Body of pancreas (tissue), 4 donors: ENCODE data around the gene TTC28. TPM values are rescaled to one million over a fixed set of nuclear protein-coding genes. Genes with fewer than 3 reads are reported as not detected.

ENCODE experiments used
- ATAC-seq: fragments of 150-250 bp; one replicate; pipeline ENCODE4 v1.9.1; 2016
- DNase-seq, 4 donors: peaks; one replicate each; pipeline ENCODE4 v3.0.0-alpha.2; 2019
- H3K27ac ChIP-seq, 4 donors: fragments of 200-600 bp; sonication (generic); 1 replicate in 3 of 4; 2 replicates in 1 of 4; pipeline versions ENCODE4 v1.5.1 to v1.6.1; 2016 to 2019; ENCODE audit warnings: mild to moderate bottlenecking in 1 of 4, mixed read lengths in 1 of 4, moderate library complexity in 1 of 4
- H3K27me3 ChIP-seq, 2 donors: fragments of 200-600 bp; sonication (generic); one replicate each; pipeline ENCODE4 v1.6.0; 2016; ENCODE audit warnings: mild to moderate bottlenecking in 1 of 2
- H3K36me3 ChIP-seq, 2 donors: fragments of 200-600 bp; sonication (generic); replicated peaks in 1 of 2; 2 replicates each; pipeline ENCODE4 v1.5.1; 2016; ENCODE audit warnings: low read depth in 2 of 2; ENCODE audit not compliant: insufficient read depth in 1 of 2
- H3K4me1 ChIP-seq: fragments of 200-600 bp; sonication (generic); one replicate; pipeline ENCODE4 v1.6.0; 2016
- H3K4me3 ChIP-seq, 2 donors: fragments of 200-600 bp; sonication (generic); 1 replicate in 1 of 2; 2 replicates in 1 of 2; pipeline ENCODE4 v1.5.1; 2016 to 2019
- H3K9me3 ChIP-seq, 3 donors: fragments of 200-600 bp; sonication (generic); 1 replicate in 2 of 3; 2 replicates in 1 of 3; pipeline ENCODE4 v1.5.1; 2016
- POLR2A ChIP-seq, 3 donors: fragments of 450-650 bp; IDR thresholded peaks; one replicate each; pipeline ENCODE4 v1.6.1; 2016; ENCODE audit warnings: antibody characterized with exemption in 3 of 3, mild to moderate bottlenecking in 2 of 3
- WGBS, 2 donors: methylation state at CpG; one replicate each; pipeline ENCODE4 v1.1.5; 2017; 5-methylcytosine and 5-hydroxymethylcytosine counted together
- intact Hi-C: fragments of 100-400 bp; cut with DNase I; formaldehyde crosslinking; loops from one replicate; pipeline ENCODE4 v1.15.1; 2023
- total RNA-seq, 2 donors: library from RNA; depleted of rRNA; stranded (reverse); fragments of >200 nt; gene quantifications; one replicate each; pipeline ENCODE4 v1.1.0, GENCODE V29; 2016
- TF ChIP-seq, protein P1 (sequence below), 7 experiments: fragments of 450-650 bp in 4 of 7; fragments of 200-600 bp in 3 of 7; sonication (generic) in 3 of 7; IDR thresholded peaks; one replicate each; pipeline ENCODE4 v1.5.1; 2016 to 2019; ENCODE audit warnings: antibody characterized with exemption in 7 of 7

TTC28 gene
- total RNA-seq, 2 donors from 2014 or later: 21.0 to 87.3 TPM

DNA sequence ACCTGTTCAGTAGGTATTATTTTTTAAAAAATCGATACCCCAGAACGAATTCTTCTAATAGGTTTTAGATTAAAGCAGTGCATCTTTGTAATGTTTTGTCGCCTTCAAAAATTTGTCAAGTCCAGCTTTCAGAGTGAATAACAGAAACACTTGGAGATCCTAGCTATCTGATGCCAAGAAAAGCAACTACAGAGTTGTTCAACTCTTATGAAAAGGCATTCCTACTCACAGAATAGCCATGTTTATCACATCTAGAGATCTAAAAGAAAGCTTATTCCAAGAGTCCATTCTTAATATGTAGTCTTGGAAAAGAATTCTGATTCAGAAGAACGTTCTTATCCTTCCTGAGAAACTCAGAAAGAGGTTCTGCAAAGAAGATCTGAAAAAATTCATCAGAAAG is 268.5 kb downstream of the TTC28 start:
- no peaks in the 10 kb centered on the region for H3K36me3 ChIP-seq
- intact Hi-C loops: no loop called here
- H3K9me3 ChIP-seq: no peaks in the 10 kb centered on the region
- DNase-seq (no peak), ATAC-seq (no peak)
- WGBS, 2 donors: 89% methylated on average over 4 of the region's 4 CpGs
- no peak overlapping the region for H3K4me3 ChIP-seq
- no peak overlapping the region for H3K27ac ChIP-seq
- TF ChIP-seq POLR2A (IDR thresholded peaks at IDR 0.05): no peak
- TF ChIP-seq, protein P1, sequence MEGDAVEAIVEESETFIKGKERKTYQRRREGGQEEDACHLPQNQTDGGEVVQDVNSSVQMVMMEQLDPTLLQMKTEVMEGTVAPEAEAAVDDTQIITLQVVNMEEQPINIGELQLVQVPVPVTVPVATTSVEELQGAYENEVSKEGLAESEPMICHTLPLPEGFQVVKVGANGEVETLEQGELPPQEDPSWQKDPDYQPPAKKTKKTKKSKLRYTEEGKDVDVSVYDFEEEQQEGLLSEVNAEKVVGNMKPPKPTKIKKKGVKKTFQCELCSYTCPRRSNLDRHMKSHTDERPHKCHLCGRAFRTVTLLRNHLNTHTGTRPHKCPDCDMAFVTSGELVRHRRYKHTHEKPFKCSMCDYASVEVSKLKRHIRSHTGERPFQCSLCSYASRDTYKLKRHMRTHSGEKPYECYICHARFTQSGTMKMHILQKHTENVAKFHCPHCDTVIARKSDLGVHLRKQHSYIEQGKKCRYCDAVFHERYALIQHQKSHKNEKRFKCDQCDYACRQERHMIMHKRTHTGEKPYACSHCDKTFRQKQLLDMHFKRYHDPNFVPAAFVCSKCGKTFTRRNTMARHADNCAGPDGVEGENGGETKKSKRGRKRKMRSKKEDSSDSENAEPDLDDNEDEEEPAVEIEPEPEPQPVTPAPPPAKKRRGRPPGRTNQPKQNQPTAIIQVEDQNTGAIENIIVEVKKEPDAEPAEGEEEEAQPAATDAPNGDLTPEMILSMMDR (IDR thresholded peaks at IDR 0.05): no peak
- no peaks in the 10 kb centered on the region for H3K27me3 ChIP-seq
- peaks cover 11% of the 10 kb centered on the region for H3K4me1 ChIP-seq

DNA sequence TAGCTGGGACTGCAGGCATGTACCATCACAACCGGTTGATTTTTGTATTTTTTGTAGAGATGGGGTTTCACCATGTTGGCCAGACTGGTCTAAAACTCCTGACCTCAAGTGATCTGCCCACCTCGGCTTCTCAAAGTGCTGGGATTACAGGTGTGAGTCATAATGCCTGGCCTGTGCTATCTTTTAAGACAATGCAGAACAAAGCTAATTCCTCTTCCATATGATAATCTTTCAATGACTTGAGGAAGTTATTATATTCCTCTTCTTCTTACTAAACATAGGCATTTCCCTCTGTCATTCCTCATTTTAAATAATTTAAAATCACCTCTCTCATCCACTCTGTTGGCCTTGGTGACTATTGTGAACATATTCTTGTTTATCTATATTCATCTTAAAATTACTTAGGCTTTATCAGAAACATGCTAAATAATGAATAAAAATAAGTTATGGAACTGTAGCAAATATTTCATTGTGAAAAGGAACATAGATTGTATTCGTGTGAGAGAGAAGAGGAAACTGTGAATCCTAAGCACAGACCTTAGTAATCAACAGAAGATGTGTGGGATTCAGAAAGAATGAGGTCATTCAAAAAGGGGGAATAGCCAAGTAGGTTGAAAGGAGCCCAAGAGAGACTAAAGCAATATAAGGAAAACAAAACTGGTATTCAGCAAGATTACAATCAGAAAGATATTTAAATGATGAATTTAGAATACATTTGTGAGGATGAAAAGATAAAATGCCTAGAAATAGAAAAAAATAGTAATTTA is 269.4 kb downstream of the TTC28 start:
- intact Hi-C loops: no loop called here
- Histone ChIP-seq H3K4me1 (peaks cover 11% of the 10 kb centered on the region), H3K27ac (no peak overlapping the region), H3K9me3 (no peaks in the 10 kb centered on the region), H3K36me3 (no peaks in the 10 kb centered on the region), H3K4me3 (no peak overlapping the region), H3K27me3 (no peaks in the 10 kb centered on the region)
- 75 to 79% methylated on average over 3 of the region's 3 CpGs for WGBS, 2 donors
- TF ChIP-seq, protein P1 (IDR thresholded peaks at IDR 0.05): no peak
- TF ChIP-seq POLR2A (IDR thresholded peaks at IDR 0.05): no peak
- DNase-seq (no peak), ATAC-seq (no peak)

DNA sequence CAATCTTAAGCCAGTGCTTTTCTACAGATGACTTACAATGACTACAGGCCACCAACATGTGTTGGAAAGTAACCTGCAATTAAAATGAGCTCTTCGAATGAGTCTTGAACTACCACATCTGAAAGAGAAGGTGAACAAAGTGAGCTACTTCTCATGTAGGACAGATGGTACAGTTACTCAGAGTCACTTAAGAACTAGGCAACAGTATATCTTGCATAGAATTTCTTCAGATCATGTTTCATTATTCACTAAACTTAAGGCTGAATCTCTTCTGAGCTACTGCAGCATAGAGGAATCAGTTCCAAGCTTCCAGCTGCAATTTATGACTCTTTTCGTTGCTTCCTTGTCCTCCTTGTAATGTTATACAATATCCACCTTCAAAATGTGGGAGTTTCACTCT is 270.9 kb downstream of the TTC28 start:
- ATAC-seq (no peak), DNase-seq (no peak)
- Histone ChIP-seq H3K27ac (no peak overlapping the region), H3K4me1 (peaks cover 2% of the 10 kb centered on the region), H3K36me3 (no peaks in the 10 kb centered on the region), H3K27me3 (no peaks in the 10 kb centered on the region), H3K9me3 (no peaks in the 10 kb centered on the region), H3K4me3 (no peak overlapping the region)
- intact Hi-C loops: no loop called here
- TF ChIP-seq, protein P1 (IDR thresholded peaks at IDR 0.05): no peak
- WGBS, 2 donors: 81 to 91% methylated on average over 2 of the region's 2 CpGs

DNA sequence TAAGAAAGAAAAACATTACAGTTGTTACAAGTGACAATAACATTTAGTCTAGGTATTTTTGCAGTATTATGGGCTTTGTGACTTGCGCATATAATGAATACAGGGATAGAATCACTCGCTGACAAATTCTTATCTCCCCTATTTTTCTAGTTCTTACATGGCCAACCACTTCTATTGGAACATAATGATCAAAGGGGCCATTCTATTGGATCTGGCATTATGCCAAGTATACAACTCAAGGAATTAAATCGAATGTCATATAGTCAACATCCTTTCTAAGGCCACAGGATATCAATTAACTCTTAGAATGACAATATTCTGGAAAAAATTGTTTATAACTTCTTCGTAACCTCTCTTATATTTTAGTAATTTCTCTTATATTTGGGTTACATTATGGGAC is 272.0 kb downstream of the TTC28 start:
- no peaks in the 10 kb centered on the region for H3K4me1 ChIP-seq
- 73 to 78% methylated on average over 4 of the region's 4 CpGs for WGBS, 2 donors

More for the DNA sequence above, 272.0 kb downstream of the TTC28 start:
- DNase-seq (no peak), ATAC-seq (no peak)
- no peak overlapping the region for H3K4me3 ChIP-seq
- no peaks in the 10 kb centered on the region for H3K36me3 ChIP-seq
- H3K9me3 ChIP-seq: no peaks in the 10 kb centered on the region
- H3K27ac ChIP-seq: no peak overlapping the region
- H3K27me3 ChIP-seq: no peaks in the 10 kb centered on the region
- TF ChIP-seq POLR2A (IDR thresholded peaks at IDR 0.05): no peak
- TF ChIP-seq, protein P1 (IDR thresholded peaks at IDR 0.05): no peak
- intact Hi-C loops: no loop called here
